ENCODE data around the gene SPATS2L.

The SPATS2L gene

GRCh38 chr2:200306196-200306930, at the start of gene SPATS2L:
Gene SPATS2L (plus strand): TSS chr2:200306693. CDS start chr2:200389245, 82,552 bp downstream.
- peak; percentile 38 for DNase-seq (ENCODE audit: low spot score)

GRCh38 chr2:200257570-200257969, 48.9 kb upstream of the SPATS2L start:
- no peak for DNase-seq (ENCODE audit: low spot score)

DNA sequence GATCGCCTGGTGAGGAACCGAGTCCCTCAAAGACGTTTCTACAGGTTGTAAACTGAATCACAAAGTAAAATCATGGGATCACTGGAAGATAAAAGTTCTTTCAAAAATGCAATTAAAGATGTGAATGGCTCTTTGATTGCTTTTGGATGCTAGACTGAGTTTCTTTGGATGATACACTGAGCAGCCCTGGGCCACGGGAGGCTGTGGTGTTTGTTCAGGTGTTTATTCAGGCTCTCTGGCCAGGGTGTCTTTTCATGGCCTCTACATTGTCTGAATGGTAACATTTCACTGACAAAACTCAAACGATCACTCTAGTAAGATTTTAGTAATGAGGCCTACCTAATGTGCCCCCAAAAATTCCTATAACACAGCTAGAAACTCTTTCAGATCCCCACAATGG, 48.4 kb upstream of the SPATS2L start:
- no peak for DNase-seq (ENCODE audit: low spot score)

DNA sequence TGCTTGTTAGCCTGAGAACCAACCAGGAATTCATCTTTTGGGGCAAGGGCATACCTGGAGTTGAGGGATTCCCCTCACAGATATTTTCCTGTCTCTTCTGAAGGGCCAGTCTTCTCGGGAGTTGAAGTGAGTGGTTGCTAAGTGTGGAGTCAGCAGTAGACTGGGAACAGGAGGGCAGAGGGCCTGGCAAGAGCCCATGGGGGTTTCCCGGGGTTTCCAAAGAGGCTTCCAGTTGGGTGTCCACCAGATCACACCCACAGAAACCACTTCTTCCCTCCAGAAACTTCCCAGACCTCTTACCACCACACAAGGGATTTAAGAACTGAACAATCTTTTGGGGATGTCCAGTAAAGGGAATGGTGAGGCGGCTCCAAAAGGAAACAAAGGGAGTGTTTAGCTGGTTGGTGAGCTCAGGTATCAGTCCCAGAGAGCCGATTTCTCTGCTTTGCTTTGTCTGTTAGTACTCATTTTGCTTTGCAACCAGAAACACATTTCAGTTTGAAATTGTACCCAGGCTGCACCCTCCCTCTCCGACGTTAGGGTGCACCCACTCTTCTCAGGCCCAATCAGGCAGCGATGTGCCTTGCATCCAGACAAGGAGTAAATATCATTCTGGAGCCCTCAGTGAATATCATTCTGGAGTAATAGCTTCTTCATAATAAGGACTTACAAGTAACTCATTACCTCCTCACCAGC, 47.5 kb upstream of the SPATS2L start:
- no peak for DNase-seq (ENCODE audit: low spot score)

DNA sequence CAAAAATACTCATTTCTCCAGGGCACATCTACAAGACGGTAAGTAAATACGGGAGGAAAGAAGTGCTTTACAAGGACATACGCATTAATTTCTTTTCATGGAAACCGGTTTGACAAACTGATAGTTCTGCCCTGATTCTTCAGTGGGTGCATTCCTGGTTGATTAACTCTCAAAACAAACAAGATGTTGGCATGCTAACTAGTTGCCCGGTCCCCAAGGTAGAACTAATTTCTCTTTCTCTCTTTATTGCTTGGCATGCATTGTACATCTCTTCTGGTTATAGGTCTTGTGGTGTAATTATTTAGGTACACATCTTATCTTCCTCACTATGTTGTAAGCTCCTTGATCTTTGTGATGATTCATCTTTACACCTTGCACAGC, 46.9 kb upstream of the SPATS2L start:
- DNase-seq (ENCODE audit: low spot score), result no peak

- DNase-seq (ENCODE audit: low spot score), result no peak
These were observed 44.4 kb upstream of the SPATS2L start for GRCh38 chr2:200262047-200262446.

GRCh38 chr2:200263279-200263678, 43.2 kb upstream of the SPATS2L start:
- no peak for DNase-seq (ENCODE audit: low spot score)

DNA sequence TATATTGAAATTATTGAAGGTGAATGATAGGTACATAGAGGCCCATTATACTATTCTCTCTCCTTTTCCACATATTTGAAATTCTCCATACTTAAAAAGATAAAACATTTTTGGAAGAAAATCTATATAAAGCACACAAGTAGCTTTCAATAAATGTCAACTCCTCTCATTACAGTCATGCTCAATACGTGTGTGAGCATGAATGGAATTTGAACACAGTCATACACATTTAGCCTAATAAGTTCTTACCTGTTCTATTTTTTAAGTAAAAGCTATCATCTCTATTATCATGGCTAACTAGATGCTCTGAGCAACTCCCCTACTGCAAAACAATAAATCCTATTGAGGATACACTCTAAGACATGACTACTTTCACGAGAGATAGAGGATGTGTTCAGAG, 41.9 kb upstream of the SPATS2L start:
- DNase-seq (ENCODE audit: low spot score), result no peak

DNA sequence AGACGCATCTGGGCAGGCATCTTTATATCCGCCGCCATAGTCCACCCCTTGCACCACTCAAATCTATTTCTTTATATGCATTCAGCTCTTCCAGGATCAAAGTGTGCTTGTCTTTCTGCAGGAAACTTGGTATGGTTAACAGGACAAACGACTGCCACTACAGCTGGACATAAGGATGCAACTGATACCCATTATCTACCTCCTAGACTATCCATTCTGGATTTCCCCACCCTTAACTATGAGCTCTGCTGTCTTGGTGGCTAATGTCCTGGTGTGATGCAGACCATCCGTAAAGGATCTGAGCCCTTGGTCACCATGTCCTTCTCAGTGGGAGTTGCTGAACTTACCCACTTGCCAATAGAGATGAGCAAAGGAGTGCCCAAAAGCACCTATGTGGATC, 40.1 kb upstream of the SPATS2L start:
- no peak for DNase-seq (ENCODE audit: low spot score)

DNA sequence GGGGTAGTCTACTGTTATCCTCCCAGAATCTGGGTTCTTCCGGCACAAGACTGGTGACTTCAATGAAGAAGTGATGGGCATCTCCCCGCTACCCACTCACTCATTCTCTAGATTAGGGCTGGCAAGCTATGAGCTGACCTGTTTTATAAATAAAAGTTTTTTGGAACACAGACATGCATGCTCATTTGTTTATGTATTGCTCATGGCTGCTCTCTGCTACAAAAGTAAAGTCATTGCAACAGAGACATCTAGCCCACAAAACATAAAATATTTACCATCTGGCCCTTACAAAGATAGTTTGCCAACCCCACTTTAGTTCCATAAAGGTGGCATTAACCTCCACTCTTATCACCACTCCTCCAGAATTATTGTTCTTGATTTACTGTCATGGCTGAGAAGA, 39.1 kb upstream of the SPATS2L start:
- DNase-seq (ENCODE audit: low spot score), result no peak

DNA sequence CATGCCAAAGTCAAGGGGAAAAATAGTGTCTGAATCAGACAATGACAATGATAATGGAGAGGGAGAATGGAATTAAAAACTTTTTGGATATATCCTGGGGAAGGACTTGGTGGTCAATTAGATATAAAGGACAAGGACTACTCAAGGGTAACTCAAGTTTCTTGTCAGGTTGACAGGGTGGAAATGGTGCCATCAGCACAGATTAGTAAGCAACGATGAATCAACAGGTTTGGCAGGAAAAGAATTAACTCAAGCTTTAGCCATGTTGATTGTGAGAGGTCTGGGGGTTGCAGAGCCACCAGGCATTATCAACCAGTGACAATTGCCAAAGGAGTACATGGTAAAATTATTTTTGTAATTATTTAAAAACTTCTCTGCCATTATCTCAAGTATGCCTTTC, 35.8 kb upstream of the SPATS2L start:
- no peak for DNase-seq (ENCODE audit: low spot score)

GRCh38 chr2:200272320-200272719, 34.2 kb upstream of the SPATS2L start:
- no peak for DNase-seq (ENCODE audit: low spot score)

- no peak for DNase-seq (ENCODE audit: low spot score)
These were observed 32.1 kb upstream of the SPATS2L start for GRCh38 chr2:200274116-200275075.

DNA sequence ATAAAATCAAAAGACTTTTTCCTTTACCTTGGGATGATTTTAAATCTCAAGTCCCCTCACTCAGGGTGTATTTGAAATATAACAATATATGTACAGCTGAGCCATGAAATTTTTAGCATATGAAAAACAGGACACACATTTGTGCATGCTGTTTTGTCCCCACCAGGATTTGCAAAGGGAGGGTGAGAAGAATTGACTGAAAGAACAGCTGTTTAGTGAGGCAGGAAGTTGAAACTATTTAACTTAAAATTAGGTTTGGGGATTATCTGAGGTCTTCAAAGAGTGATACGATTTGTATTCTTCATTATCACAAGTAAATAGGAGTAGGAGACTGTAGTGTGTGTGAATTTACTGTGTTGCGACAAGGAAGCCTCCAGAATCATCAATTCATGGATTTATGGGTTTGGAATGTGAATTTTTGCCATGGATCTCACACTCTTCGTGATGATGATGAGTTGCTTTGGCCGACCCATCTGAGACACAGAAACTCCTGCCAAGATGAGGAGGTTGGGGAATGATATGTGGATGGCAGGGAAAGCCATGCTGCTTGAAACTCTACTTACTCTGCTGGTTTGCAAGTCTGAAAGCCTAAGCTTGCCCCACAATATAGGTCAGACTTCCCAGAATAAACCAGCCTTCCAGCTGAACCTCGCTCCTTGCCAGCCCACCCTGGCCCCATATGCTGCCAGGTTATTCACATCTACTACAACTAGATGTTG, 31.0 kb upstream of the SPATS2L start:
- no peak for DNase-seq (ENCODE audit: low spot score)

- DNase-seq (ENCODE audit: low spot score), result no peak
These were observed 30.0 kb upstream of the SPATS2L start for GRCh38 chr2:200276472-200276871.

DNA sequence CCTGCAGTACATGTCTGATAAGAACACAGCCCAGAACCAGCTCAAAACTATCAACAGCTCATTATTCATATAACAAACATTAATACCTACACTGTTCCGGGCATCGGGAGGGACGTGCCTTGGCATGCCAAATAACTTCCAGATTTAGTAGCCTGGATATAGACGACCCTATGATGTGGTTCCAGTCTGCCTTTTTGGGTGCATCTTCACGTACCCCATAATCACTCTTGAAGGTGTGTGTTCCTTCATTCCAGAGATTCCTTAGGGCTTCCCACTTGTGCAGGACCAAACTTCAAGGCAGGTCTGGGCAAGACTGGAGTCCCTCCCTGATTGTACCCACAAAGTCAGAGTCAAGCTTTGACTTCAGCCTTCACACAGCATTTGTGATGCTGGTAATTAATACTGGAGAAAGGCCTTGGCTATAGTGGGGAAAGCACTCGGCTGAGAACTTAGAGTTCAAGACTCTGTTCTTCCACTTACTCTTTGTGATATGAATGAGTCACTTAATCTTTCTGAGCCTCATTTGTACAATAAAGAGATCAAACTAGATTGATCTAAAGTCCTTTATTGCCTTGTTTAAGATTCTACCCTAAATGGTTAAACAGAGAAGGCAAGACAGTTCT, 27.7 kb upstream of the SPATS2L start:
- no peak for DNase-seq (ENCODE audit: low spot score)

GRCh38 chr2:200279857-200280256, 26.6 kb upstream of the SPATS2L start:
- DNase-seq (ENCODE audit: low spot score), result no peak

GRCh38 chr2:200286578-200286977, 19.9 kb upstream of the SPATS2L start:
- no peak for DNase-seq (ENCODE audit: low spot score)

- no peak for DNase-seq (ENCODE audit: low spot score)
These were observed 17.6 kb upstream of the SPATS2L start for GRCh38 chr2:200288670-200289429.

DNA sequence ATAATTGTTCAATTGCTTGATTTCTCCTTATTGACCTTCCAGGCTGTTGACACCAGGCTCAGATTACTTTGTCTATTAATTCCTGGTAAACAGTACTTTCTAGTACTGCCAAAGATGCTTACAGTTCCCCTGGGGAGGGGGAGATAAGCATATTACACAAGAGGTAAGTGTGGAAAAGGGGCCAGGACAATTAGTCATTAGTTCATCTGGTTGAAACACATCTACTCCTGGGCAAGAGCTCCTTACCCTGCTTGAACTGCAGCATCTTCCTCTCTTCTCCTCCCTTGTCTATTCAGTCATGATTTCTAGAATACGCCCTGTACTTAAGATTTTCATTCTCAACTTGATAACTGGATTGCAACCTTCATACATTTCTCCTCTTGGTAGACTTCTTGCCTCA, 10.4 kb upstream of the SPATS2L start:
- no peak for DNase-seq (ENCODE audit: low spot score)

DNA sequence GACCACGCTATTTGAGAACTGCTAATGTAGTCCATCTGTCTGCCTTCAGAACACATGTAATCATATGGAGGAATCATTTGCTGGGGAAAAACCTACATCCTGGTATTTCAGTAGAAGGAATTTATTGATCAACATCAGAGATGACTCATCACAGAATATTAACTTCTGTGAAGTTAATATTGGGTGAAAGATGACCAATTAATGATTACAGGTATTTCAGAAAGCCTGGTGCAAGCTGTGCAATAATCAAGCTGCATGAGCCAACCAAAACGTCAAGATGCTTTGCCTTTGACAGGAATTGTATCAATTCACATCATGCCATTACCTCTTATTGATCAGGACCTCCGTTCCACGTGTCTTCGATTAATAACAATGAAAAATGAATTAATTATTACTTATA, 9.4 kb upstream of the SPATS2L start:
- no peak for DNase-seq (ENCODE audit: low spot score)

Data from germinal center (tissue), 1 donor.